ENCODE data around the gene IMMP2L. TPM values are rescaled to one million over a fixed set of nuclear protein-coding genes. Genes with fewer than 3 reads are reported as not detected.

Gene IMMP2L
- total and polyA plus RNA-seq, 2 of the 8 experiments (the other 6 are each of a cell fraction or from before 2014, with no cell fraction given): 2.3 to 10.1 TPM

DNA sequence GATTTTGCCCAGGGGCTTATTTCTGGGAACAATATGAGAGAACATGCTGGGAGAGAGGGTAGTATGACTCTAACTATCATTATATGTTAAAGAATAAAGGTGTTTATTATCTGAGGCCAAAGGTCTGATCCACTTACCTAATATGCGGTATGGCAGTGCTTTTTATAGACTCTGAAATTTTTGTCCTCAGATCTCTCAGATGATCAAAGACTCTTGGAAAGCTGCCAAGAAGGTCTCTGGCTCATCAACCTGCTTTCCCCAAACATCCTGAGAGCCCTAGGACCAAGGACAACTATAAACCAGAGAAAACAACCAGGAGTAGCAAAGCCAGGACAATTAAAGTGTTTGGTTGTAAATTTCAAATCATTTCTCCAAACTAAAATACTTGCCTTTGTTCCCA is 727.1 kb downstream of the IMMP2L start (continued):
- TF ChIP-seq GTF2F1 (IDR thresholded peaks at IDR 0.05; ENCODE audit: borderline replicate concordance, low read depth, low read length): no peak

Data from H1 (cell line).